ENCODE results near the gene CAMK1D.

CAMK1D gene

DNA sequence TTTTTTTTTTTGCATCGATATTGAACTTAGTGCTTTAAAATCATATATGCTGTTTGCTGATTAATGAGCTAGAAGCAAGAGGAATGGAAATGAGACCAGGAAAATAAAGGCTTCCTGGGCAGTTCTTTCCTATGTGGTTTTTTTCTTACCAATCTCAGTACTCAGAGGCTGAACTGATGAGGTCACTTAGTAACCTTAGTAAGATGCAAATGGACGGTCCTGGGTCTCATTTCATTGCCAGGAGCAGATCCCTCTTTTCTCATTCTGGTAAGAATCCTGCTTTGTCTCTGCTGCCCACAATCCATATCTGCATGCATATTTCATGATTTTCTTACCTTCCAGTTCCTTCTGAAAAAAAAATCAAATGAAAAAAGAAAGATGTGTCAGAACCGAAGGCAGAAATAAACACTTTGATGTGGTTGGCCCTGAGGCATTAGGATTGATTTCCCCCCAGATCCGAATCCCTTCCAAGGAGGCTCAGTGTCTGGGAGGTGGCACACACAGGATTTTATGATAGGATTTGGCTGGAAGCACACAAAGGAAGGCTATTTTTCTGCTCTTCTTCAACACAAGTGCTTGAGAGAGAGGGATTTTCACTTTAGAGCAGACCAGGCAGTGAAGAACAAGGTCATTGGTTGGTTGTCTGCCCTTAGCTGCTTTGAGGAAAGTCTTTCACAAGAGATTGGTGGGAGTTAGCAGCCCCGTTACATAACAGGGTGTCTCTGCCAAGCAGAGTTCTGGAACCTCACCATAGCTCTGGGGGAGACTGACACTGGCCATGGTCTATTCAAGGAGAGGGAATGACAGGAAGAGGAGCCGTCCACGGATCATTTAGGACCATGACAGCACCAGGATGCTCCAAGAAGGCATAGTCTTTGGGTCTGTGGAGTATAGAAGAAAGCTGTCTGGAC, 150.0 kb downstream of the CAMK1D start:
- DNase-seq (ENCODE audit: low spot score), result no peak

DNA sequence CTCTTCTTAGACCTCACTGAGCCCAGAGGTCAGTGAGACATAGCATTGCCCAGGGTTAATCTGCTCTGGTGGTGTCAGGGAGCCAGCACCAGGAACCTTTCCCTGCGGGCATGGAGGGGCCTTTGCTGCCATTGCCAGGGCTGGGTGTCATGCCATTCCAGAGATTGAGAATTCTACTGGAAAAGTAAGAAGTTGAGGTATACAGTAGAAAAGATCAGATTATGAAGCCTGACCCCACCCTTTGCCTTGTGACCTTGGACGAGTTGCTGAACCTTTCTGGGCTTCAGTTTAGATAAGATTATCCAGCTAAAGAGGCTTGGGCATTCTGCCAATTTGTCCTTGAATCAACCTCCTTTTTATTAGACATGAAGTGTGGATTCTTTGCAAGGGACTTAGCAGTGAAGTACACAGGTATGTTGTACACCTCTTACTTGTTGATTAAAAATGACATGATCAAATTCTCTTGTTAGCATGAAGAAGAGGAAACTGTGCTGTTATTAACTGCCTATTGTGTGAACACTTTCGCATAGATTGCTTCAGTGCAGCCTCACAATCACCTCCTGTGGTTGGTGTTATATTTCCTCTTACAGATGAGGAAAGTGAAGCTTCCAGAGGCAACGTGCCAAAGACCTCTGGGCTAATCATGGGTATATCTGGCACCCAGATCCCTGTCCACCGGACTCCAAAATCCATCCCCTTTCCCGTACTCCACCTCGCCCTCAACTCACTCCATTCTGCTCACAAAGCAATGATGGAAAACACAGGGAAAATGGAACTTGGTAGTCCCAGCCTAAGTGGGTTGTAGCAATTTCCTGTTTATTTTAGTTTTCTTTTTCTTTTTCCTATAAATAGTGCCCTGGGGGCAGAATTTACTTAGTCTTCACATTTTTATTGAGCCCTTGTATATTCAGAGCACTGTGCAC, 151.3 kb downstream of the CAMK1D start:
- DNase-seq (ENCODE audit: low spot score), result no peak

DNA sequence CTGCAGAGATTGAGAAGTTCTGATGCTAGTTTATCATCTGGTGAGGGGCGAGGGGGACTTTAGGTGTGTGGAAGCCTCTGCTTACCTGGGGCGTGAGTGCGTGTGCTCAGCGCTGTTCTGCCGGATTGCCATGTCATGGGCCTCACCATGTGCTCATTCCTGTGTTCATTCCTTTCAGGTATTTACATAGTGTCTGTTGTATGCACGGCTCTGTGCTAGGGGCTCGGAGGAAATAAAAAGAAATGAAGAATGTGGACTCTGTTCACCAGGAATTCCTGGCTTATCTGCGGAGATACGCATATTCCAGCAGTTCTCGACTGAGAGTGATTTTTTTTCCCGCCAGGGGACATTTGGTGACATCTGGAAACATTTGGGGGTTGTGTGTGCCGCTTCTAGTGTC, 152.0 kb downstream of the CAMK1D start:
- DNase-seq (ENCODE audit: low spot score), result no peak

DNA sequence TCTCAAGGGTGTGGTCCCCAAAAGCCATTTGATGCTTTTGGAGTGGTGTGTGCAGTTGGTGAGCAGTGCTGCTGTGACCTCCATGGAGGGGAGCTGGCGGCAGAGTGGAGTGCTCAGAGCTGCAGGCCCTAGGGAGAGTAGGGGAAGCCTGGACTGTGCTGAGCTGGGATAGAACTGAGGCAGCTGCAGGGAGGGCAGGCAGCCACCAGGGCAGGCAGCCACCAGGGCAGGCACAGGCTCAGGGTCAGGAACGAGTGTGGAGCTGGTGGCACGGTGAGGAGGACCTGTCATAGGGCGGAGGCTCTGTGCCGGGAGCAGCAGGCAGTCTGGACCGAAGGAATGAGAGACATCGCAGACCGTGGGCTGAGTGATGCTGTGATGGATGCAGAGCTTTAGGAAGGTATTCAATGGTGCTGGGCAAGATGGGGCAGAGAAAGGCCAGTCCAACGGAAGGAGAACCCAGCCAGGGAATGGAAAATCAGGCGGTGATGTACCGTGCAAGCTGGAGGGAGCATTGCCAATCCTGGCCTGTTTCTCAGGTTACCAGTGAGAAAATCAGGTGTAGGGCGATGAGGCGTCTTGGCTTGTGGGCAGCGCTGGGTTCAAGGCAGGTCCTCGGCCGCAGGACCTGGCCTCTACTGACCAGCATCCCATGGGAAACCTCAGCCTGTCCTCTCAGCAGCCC, 152.6 kb downstream of the CAMK1D start:
- DNase-seq (ENCODE audit: low spot score), result no peak

DNA sequence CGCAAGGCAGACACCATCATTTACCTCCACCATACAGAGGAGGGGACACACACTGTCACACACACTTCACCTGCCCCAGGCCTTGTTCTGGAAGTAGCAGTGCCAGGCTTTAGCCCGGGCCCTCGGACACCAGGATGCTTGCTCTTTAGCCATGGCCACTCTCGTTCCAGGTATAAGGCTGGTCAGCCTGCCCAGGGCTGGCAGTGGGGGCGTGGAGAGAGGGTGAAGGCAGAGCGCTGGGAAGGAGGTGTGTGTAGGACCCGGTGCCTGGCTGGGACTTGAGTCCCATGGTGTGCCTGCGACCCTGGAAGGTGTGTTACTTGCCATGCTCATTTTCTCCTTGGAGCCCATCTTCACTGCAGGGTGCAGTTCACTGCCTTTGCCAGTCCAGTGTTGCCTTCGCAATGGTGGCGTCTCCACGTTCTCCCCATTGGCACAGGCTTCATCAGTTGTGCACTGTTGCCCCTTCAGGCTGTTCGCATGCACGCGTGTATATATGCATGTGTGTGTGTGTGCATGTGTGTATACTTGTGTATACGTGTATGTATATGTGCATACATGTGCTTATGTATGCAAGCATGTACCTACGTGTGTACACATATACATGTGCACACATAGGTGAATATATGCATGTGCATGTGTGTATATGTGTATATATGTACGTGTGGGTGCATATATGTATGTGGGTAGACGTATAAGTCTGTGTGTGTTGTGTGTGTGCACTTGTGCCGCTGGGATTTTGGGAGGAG, 153.4 kb downstream of the CAMK1D start:
- DNase-seq (ENCODE audit: low spot score), result no peak

DNA sequence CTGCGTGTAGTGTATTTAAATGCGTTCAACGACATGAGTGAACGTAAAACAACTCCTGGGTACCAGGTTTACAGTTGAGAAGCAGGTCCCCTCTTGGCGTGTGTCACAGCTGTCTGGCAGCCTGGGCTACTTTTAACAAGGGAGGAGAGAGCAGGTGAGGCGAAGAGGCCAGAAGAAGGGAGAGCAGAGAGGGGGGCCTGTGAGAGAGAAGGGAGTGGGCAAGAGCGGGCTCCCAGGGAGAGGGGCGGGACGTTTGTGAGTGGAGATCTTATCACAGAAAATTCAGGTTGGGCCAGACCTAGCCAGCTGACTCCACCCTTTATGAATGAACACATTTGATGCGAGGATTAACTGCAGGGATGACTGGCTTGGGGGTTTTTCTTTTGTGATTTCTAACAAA, 154.0 kb downstream of the CAMK1D start:
- DNase-seq (ENCODE audit: low spot score), result no peak

DNA sequence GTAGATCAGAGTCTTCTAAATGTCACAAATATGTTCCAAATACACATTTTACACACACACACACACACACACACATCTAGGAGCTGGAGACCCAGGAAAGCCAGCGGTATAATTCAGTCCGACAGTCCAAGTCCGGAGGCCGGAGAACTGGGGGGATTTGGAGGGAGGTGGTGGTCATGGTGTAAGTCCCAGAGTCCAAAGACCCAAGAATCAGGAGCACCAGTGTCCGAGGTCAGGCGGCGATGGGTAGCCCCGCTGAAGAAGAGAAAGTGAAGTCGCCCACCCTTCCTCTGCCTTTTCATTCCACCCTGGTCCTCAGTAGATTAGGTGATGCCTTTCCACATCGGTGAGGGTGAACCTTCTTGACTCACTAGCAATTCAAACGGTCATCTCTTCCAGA, 154.8 kb downstream of the CAMK1D start:
- no peak for DNase-seq (ENCODE audit: low spot score)

DNA sequence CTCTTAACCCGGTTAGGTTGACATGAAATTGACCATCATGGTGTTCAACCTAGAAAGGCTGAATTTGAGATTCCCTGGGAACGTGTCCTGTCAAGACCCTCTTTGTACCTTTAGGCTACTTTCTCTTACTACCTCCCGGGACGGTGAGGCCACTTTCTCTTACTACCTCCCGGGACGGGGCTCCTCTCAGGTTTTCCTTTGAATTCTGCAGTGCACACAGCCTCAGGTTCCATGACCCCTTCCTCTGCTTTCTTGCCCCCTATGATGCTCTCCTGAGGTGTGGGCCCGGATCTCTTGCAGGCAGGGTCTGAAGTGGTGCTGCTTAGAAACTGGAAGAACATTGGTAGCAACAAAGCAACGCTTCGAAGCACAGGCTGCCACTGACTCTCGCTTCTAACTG, 155.3 kb downstream of the CAMK1D start:
- DNase-seq (ENCODE audit: low spot score), result no peak

DNA sequence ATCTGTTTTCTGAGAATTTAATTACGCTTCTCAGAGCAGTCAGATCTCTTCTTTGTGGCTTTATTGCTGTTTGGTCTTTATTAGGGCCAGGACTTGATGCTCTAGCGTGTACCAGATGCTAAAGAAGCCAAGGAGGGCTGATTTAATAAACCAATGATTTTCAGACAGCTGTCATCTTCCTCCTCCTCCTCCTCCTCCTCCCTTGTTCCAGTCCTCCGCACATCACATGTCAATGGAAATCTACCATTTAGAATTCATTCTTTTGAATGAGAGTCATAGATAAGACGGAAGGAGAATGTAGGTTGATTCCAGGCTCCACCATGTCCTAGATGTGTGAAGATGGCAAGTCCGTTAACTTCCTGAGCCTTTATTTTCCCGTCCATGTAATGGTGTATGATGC, 156.3 kb downstream of the CAMK1D start:
- DNase-seq (ENCODE audit: low spot score), result no peak

DNA sequence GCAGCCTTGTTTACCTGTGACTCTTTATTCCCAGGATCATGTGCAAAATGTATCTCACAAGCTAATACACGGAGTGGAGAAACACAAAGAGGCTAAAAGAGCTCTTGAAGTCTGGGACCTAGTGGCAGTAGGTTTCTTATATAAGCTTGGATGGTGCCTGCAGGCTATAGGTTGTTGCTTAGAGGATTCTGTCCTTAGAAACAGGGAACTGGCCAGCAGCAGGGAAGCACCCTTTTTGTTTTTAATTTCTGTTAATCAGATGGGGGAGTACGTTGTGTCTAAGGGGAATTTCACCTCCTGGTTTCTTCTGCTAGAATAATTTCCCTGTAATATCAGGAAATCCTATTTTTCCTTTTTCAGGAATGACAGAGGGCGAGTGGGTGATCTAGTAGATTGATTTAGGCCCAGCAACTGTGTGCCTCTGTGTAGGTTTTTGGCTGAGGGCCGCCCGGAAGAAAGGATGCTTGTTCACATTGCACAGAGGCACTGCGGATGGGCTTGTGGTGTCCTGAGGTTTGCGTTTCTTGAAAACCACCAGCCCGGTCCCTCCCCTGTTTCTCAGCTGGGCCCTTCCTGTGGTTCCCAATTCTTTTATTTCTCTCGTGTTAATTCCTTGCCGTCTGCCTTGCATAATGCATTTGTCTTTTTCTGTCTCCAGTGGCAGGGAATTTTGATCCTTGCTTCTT, 158.0 kb downstream of the CAMK1D start:
- no peak for DNase-seq (ENCODE audit: low spot score)

DNA sequence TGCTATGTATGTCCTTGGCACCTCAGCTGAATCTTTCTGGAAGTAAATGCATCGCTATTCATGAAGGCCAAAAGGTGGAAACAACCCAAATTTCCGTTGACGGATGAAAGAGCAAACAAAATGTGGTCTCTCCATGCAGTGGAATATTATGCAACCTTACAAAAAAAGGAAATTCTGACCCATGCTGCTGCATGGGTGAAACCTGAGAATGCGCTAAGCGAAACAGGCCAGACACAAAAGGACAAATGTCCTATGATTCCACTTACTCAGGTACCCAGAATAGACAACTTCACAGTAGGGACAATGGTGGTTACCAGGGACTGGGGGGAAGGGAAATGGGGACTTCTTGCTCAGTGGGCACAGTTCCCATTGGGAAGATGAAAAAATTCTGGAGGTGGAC, 158.8 kb downstream of the CAMK1D start:
- no peak for DNase-seq (ENCODE audit: low spot score)

DNA sequence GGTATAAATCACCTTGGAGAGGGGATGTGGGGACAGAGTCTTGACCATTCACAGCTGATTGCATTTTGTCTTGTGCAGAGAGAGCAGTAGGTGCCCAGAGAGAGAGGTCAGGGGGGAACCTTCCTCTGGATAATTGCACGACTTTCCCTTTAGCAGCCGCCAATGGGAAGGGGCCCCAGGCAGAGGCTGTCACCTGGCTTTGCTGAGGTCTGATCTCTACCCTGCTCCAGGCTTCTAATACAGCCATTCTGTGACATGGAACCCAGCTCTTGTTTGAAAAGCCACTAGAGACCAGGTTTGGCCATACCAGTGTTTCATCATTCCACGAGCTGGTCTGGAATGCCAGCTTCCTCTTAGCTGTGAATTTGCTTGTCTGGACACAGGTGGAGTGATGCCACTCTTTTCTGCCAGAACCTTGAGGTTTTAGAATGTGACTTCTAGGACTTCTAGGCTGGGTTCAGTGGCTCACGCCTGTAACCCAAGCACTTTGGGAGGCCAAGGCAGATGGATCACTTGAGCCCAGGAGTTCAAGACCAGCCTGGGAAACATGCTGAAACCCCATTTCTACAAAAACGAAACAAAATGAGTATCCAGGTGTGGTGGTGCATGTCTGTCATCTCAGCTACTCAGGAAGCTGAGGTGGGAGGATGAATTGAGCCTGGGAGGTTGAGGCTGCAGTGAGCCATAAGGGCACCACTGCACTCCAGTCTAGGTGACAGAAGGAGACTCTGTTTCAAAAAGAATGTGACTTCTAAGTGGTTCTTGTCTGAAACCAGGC, 159.9 kb downstream of the CAMK1D start:
- no peak for DNase-seq (ENCODE audit: low spot score)

DNA sequence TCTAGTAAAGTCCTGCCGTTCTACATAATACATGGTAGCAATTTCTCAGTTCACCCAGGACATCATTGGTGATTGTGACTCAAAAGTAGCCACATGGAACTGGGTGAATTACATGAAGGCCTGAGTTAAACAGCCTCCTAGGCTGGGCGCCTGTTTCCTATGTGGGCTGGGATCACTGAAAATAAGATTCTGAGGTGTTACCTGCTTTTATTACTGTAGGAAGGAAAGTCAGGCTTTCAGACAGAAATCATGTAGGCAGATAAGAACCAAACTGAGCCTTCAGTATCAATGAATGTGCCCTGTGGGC, 160.4 kb downstream of the CAMK1D start:
- DNase-seq (ENCODE audit: low spot score), result no peak

DNA sequence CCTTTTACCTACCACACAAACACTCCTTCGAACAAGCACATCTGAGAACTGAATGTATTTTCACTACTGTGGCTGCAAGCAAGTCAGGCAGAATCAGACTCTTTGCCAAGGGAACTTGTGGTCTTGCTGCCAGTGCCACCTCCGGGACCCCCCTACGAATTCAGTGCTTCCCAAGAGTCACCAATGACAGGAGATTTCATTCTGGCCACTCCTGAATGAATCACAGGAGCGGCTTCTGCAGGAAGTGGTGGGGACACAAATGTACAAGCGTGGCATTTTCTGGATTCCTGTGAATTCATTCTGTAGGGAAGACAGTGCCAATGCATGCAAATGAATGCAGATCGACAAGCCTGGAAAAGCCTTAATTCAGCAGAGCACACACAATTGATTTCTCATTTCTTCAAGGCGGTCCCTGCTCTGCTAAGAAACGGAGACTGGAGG, 161.2 kb downstream of the CAMK1D start:
- no peak for DNase-seq (ENCODE audit: low spot score)

DNA sequence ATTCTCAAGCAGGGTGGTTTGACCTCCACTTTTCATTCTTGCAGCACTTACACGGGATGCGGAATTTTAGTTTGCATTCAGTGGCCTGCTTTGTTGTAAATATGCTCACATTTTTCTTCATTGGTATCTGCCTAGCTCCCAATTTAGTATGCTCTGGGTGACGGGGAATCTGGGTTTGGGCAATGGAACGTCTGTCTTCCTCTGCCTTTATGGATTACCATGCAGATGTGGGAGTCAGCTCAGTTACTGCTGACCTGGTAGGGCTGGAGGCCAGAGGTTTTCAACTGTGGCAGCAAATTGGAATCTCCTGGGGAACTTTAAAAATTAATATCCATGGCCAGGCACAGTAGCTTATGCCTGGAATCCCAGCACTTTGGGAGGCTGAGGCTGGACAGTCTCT, 161.6 kb downstream of the CAMK1D start:
- DNase-seq (ENCODE audit: low spot score), result no peak

DNA sequence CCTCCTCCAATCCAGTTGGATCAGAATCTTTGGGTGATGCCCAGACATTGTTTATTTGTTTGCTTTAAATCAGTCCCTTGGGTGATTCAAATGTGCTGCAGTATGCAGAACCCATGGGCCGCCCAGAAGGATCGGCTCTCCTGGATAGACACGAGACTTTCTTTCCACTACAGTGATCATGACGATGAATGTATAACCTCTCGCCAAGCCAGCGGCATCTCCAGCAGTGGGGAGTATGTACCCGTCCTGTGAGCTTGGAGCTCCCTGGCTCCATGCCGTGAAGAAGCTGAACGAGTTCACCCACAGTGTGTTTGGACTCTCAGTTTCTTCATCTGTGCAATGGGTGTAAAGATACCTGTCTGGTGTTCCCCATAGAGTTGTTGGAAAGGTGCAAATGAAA, 162.3 kb downstream of the CAMK1D start:
- DNase-seq (ENCODE audit: low spot score), result no peak

DNA sequence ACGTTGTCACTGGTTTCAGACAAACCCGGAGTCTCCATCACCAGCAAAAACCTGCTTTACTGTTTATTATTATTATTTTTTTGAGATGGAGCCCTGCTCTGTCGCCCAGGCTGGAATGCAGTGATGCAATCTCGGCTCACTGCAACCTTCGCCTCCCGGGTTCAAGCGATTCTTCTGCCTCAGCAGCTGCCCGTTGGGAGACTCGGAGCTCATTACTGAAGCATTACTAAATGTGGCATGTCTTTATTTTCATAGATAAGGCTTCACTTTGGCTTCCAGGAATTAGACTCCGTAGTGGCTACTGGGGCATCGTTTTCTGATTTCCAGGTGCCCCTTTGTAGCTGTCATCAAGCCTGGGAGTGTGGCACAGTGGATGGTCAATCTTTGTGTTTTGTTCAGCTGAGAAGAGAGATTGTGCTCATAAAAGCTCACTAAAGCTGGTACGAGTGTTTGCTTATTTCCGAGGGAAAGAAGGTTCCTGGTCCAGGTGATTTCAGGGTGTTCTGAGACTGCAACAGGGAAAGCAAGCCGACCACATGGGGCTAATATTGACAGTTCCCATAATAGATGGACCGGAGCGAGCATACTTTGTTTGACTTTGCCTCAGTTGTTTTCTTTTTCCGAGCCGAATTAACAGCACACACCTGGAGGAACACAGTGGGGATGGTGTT, 163.1 kb downstream of the CAMK1D start:
- no peak for DNase-seq (ENCODE audit: low spot score)

DNA sequence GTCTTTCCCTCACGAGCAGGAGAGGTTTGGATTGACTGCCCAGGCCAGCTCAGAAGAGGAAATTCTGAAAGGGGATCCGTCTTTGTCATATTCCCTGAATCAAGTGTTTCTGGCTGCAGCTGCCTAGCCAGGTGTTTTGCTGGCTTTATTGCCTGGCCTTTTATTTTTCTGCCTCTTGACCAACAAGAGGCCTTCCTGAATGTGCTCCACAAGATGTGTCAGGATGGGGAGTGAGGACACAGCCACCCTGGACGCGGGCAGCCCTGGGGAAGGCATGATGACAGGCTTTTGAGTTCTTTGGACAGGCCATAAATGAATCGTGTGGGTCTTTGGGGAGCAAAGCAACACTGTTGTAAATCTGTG, 163.6 kb downstream of the CAMK1D start:
- DNase-seq (ENCODE audit: low spot score), result no peak

DNA sequence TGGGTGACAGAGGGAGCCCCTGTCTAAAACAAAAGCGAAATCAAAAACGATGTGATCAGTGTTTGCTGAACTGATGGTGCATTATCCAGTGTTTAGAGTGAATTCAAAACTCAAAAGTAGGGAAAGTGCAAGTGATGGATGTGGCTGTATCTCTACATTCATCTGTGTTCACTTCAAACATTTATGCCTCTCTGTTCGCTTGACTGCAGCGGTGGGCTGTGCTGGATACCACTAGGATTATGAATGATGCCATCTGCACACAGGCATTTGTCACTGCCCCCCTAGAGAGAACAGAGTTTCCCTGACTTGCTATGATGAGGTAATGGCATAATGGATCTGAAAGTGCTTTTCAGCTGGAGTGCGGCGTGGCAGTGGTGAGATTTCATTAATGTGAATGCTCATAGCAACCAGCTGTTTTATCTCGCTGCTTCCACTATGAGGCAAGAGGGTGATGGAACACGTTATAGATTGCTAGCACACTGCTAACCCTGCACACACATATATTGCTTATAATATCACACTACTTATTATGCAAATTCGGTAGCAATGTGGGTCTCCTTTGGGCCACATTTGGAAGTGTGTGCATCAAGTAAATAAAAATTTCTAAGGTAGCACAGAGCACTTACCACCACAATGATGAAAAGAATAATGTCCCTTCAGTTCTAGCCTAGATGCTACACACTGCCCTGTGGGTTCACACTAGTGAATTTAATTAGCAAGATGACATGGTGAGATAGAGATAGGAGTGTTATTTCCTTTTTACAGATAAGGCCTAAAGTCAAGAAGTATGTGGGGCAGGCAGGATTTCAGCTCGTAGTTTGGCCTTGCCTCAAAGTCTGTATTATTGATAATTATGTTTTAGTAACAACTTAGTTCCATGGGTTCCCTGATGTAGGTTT, 164.7 kb downstream of the CAMK1D start:
- no peak for DNase-seq (ENCODE audit: low spot score)
